ENCODE measurements around the gene GLIPR1L2. TPM values are rescaled to one million over a fixed set of nuclear protein-coding genes. Genes with fewer than 3 reads are reported as not detected.

Gene GLIPR1L2
- total RNA-seq, 2 donors from 2014 or later: 0.41 to 1.8 TPM

- no peak overlapping the region for H3K27ac ChIP-seq
- no peaks in the 10 kb centered on the region for H3K27me3 ChIP-seq (replicated peaks; ENCODE audit: insufficient read depth)
- no peak overlapping the region for H3K4me3 ChIP-seq
- H3K9me3 ChIP-seq: no peaks in the 10 kb centered on the region
- DNase-seq (ENCODE audit: low spot score) (no peak), ATAC-seq (ENCODE audit: insufficient number of reproducible peaks, low FRiP score, low read depth) (no peak)
- H3K36me3 ChIP-seq: no peaks in the 10 kb centered on the region
- peaks cover 3 to 6% of the 10 kb centered on the region in 2 donors for H3K4me1 ChIP-seq (ENCODE audit: control insufficient read depth in 1 of 2, low read depth in 2 of 2)
- no peak for TF ChIP-seq CTCF (IDR thresholded peaks at IDR 0.05)
Measured at GRCh38 chr12:75404231-75404630, 13.3 kb downstream of the GLIPR1L2 start.

- no peaks in the 10 kb centered on the region for H3K36me3 ChIP-seq
- peaks cover 3 to 7% of the 10 kb centered on the region in 2 donors for H3K4me1 ChIP-seq (ENCODE audit: control insufficient read depth in 1 of 2, low read depth in 2 of 2)
- no peak overlapping the region for H3K27ac ChIP-seq
- no peak for TF ChIP-seq CTCF (IDR thresholded peaks at IDR 0.05)
- ATAC-seq (ENCODE audit: insufficient number of reproducible peaks, low FRiP score, low read depth) (no peak), DNase-seq (ENCODE audit: low spot score) (no peak)
- no peak overlapping the region for H3K4me3 ChIP-seq
- H3K27me3 ChIP-seq (replicated peaks; ENCODE audit: insufficient read depth): no peaks in the 10 kb centered on the region
- H3K9me3 ChIP-seq: no peaks in the 10 kb centered on the region
Measured at GRCh38 chr12:75407683-75408082, 16.8 kb downstream of the GLIPR1L2 start.

- Histone ChIP-seq H3K4me1 (ENCODE audit: control insufficient read depth in 1 of 2, low read depth in 2 of 2) (peaks cover 3 to 7% of the 10 kb centered on the region in 2 donors), H3K27ac (no peak overlapping the region), H3K27me3 (replicated peaks; ENCODE audit: insufficient read depth) (no peaks in the 10 kb centered on the region), H3K36me3 (no peaks in the 10 kb centered on the region), H3K4me3 (no peak overlapping the region), H3K9me3 (no peaks in the 10 kb centered on the region)
- ATAC-seq (ENCODE audit: insufficient number of reproducible peaks, low FRiP score, low read depth) (no peak), DNase-seq (ENCODE audit: low spot score) (no peak)
- TF ChIP-seq CTCF (IDR thresholded peaks at IDR 0.05): no peak
Measured at GRCh38 chr12:75409830-75410229, 18.9 kb downstream of the GLIPR1L2 start.

GRCh38 chr12:75414671-75415070 is 23.8 kb downstream of the GLIPR1L2 start:
- Histone ChIP-seq H3K4me1 (ENCODE audit: control insufficient read depth in 1 of 2, low read depth in 2 of 2) (peaks cover 0 to 3% of the 10 kb centered on the region in 2 donors), H3K27ac (no peak overlapping the region), H3K27me3 (replicated peaks; ENCODE audit: insufficient read depth) (no peaks in the 10 kb centered on the region), H3K36me3 (no peaks in the 10 kb centered on the region), H3K4me3 (no peak overlapping the region), H3K9me3 (no peaks in the 10 kb centered on the region)
- DNase-seq (ENCODE audit: low spot score): no peak
- ATAC-seq (ENCODE audit: insufficient number of reproducible peaks, low FRiP score, low read depth): no peak
- TF ChIP-seq CTCF (IDR thresholded peaks at IDR 0.05): no peak

GRCh38 chr12:75419841-75420240 is 29.0 kb downstream of the GLIPR1L2 start:
- H3K9me3 ChIP-seq: no peaks in the 10 kb centered on the region
- no peak for TF ChIP-seq CTCF (IDR thresholded peaks at IDR 0.05)
- no peak overlapping the region for H3K27ac ChIP-seq
- DNase-seq (ENCODE audit: low spot score) (no peak), ATAC-seq (ENCODE audit: insufficient number of reproducible peaks, low FRiP score, low read depth) (no peak)
- H3K27me3 ChIP-seq (replicated peaks; ENCODE audit: insufficient read depth): no peaks in the 10 kb centered on the region
- no peak overlapping the region for H3K4me3 ChIP-seq
- no peaks in the 10 kb centered on the region for H3K36me3 ChIP-seq
- peaks cover 0 to 5% of the 10 kb centered on the region in 2 donors for H3K4me1 ChIP-seq (ENCODE audit: control insufficient read depth in 1 of 2, low read depth in 2 of 2)

All from thoracic aorta (tissue), 2 donors.